IMR-90 (cell line): ENCODE results near the gene ANTXRL. TPM values are rescaled to one million over a fixed set of nuclear protein-coding genes. Genes with fewer than 3 reads are reported as not detected.

ENCODE experiments used
- ATAC-seq: fragments of 200-7000 bp; cut with Tn5 transposase; 2 replicates; pipeline ENCODE4 v1.9.1; 2020; ENCODE audit warnings: low read depth, mild to moderate bottlenecking, moderate library complexity
- BruUV-seq: library from RNA; stranded (reverse); fragments of 400-500 nt; replicated peaks from 2 replicates; lab custom pipeline; 2021; lab: Mats Ljungman, UMichigan
- CTCF ChIA-PET: fragments of 300-600 bp; formaldehyde crosslinking; extraction: SDS; loops from one replicate; lab custom pipeline; 2021; ENCODE audit warnings: antibody characterized with exemption; lab: Yijun Ruan, JAX
- POLR2A ChIA-PET: fragments of 300-600 bp; sonication (Branson Sonifier 250); formaldehyde crosslinking; loops from one replicate; lab custom pipeline; 2022; ENCODE audit warnings: antibody characterized with exemption; ENCODE audit not compliant: unreplicated experiment; lab: Charles Lee
- DNase-seq: peaks from one replicate; pipeline ENCODE4 v3.0.0; 2013
- H2AFZ ChIP-seq: replicated peaks from 2 replicates; pipeline ENCODE3; 2013; ENCODE audit warnings: low read length, mild to moderate bottlenecking; ENCODE audit not compliant: poor library complexity
- H2AK5ac ChIP-seq: 2 replicates; pipeline ENCODE4 v1.6.1; 2013; ENCODE audit warnings: low read depth, low read length, inconsistent platforms
- H2AK9ac ChIP-seq: replicated peaks from 2 replicates; pipeline ENCODE3; 2013; ENCODE audit warnings: mild to moderate bottlenecking, low read depth, low read length, moderate library complexity; ENCODE audit not compliant: poor library complexity
- H2BK120ac ChIP-seq: 2 replicates; pipeline ENCODE4 v1.6.1; 2013; ENCODE audit warnings: low read depth, low read length, inconsistent platforms
- H2BK15ac ChIP-seq: 3 replicates; pipeline ENCODE4 v1.6.1; 2013; ENCODE audit warnings: low read depth, low read length, inconsistent platforms
- H2BK20ac ChIP-seq: 2 replicates; pipeline ENCODE4 v1.6.1; 2013; ENCODE audit warnings: low read depth, mild to moderate bottlenecking, inconsistent platforms, low read length, moderate library complexity
- H2BK5ac ChIP-seq: 2 replicates; pipeline ENCODE4 v1.6.1; 2013; ENCODE audit warnings: mild to moderate bottlenecking, low read depth, low read length, inconsistent platforms; ENCODE audit not compliant: poor library complexity, severe bottlenecking
- H3K14ac ChIP-seq: replicated peaks from 2 replicates; pipeline ENCODE4 v1.6.1; 2013; ENCODE audit warnings: low read depth, low read length, inconsistent platforms
- H3K18ac ChIP-seq: 2 replicates; pipeline ENCODE4 v1.6.1; 2013; ENCODE audit warnings: low read depth, low read length, control low read depth
- H3K23ac ChIP-seq: 2 replicates; pipeline ENCODE4 v1.6.1; 2013; ENCODE audit warnings: low read depth, low read length, inconsistent platforms
- H3K27ac ChIP-seq: 2 replicates; pipeline ENCODE4 v1.5.1; 2013; ENCODE audit warnings: mild to moderate bottlenecking, control low read depth, low read length; ENCODE audit not compliant: insufficient read depth
- H3K27me3 ChIP-seq: 2 replicates; pipeline ENCODE4 v1.6.1; 2013; ENCODE audit warnings: low read length; ENCODE audit not compliant: control insufficient read depth, insufficient read depth
- H3K36me3 ChIP-seq: 2 replicates; pipeline ENCODE4 v1.6.1; 2013; ENCODE audit warnings: low read length, mixed read lengths; ENCODE audit not compliant: control insufficient read depth, insufficient read depth
- H3K4ac ChIP-seq: 2 replicates; pipeline ENCODE4 v1.6.1; 2013; ENCODE audit warnings: low read depth, low read length, inconsistent platforms
- H3K4me1 ChIP-seq: 2 replicates; pipeline ENCODE4 v1.6.1; 2013; ENCODE audit warnings: low read length, mixed read lengths; ENCODE audit not compliant: control insufficient read depth, insufficient read depth
- H3K4me2 ChIP-seq: 2 replicates; pipeline ENCODE4 v1.6.1; 2013; ENCODE audit warnings: low read depth, mild to moderate bottlenecking, control low read depth, low read length, moderate library complexity
- H3K4me3 ChIP-seq: 2 replicates; pipeline ENCODE4 v1.5.1; 2013; ENCODE audit warnings: low read depth, mild to moderate bottlenecking, control low read depth, low read length, moderate library complexity; ENCODE audit not compliant: insufficient read depth
- H3K56ac ChIP-seq: 2 replicates; pipeline ENCODE4 v1.6.1; 2013; ENCODE audit warnings: low read length, inconsistent platforms; ENCODE audit not compliant: insufficient read depth; ENCODE audit errors: extremely low read depth
- H3K79me1 ChIP-seq, 2 experiments: 2 replicates each; pipeline ENCODE4 v1.6.1; 2013; ENCODE audit warnings: low read length in 2 of 2, inconsistent platforms in 1 of 2, low read depth in 1 of 2
- H3K9ac ChIP-seq: 2 replicates; pipeline ENCODE4 v1.6.1; 2013; ENCODE audit warnings: low read depth, low read length, control low read depth
- H3K9me1 ChIP-seq: 2 replicates; pipeline ENCODE4 v1.6.1; 2013; ENCODE audit warnings: low read length, inconsistent platforms; ENCODE audit not compliant: insufficient read depth
- H3K9me3 ChIP-seq: 2 replicates; pipeline ENCODE4 v1.6.1; 2013; ENCODE audit warnings: low read length; ENCODE audit not compliant: control insufficient read depth, insufficient read depth
- H4K20me1 ChIP-seq: 2 replicates; pipeline ENCODE4 v1.6.1; 2013; ENCODE audit warnings: low read length, inconsistent platforms; ENCODE audit not compliant: insufficient read depth
- H4K5ac ChIP-seq: 2 replicates; pipeline ENCODE4 v1.6.1; 2013; ENCODE audit warnings: mild to moderate bottlenecking, low read depth, low read length, control low read depth
- H4K8ac ChIP-seq, 2 experiments: 2 replicates each; pipeline ENCODE4 v1.6.1; 2013; ENCODE audit warnings: low read depth in 2 of 2, low read length in 2 of 2, control low read depth in 1 of 2, inconsistent platforms in 1 of 2
- H4K91ac ChIP-seq: 2 replicates; pipeline ENCODE4 v1.6.1; 2013; ENCODE audit warnings: low read depth, low read length, inconsistent platforms; ENCODE audit not compliant: insufficient read depth
- ELK1 ChIP-seq: fragments of 150-350 bp; IDR thresholded peaks from 2 replicates; pipeline ENCODE4 v1.6.1; 2016; ENCODE audit warnings: low read depth, mild to moderate bottlenecking, low read length, moderate library complexity, borderline replicate concordance
- RAD21 ChIP-seq: IDR thresholded peaks from 2 replicates; pipeline ENCODE4 v1.6.1; 2012; ENCODE audit warnings: low read length, improper control_type of control experiment
- WGBS, 2 experiments: methylation state at CpG; one replicate each; pipeline versions ENCODE4 v1.1.5 to v1.1.7; 2013; ENCODE audit warnings: missing lambda C conversion rate in 2 of 2; ENCODE audit not compliant: insufficient read length in 1 of 2; ENCODE audit errors: extremely low coverage in 2 of 2; 5-methylcytosine and 5-hydroxymethylcytosine counted together
- dilution Hi-C: fragments of 300-500 bp; cut with HindIII; formaldehyde crosslinking; loops from one replicate; pipeline ENCODE4 v1.14.3; 2018; ENCODE audit warnings: low sequenced_read_pairs; ENCODE audit not compliant: unreplicated experiment
- in situ Hi-C: fragments of 300-500 bp; cut with MboI; formaldehyde crosslinking; loops from 3 replicates; pipeline ENCODE4 v1.14.3; 2019; ENCODE audit warnings: low sequenced_read_pairs, inconsistent platforms, mixed read lengths
- intact Hi-C: fragments of 100-400 bp; cut with micrococcal nuclease; formaldehyde crosslinking; loops from 2 replicates; pipeline ENCODE4 v1.10.0; 2022
- polyA plus RNA-seq, 3 experiments: library from polyadenylated mRNA; depleted of rRNA; stranded (reverse); fragments of >200 nt; gene quantifications; 2 replicates each; pipeline ENCODE4 v1.2.3, GENCODE V29; 2012; ENCODE audit warnings: low replicate concordance in 1 of 3
- total RNA-seq: library from RNA; depleted of rRNA; stranded (reverse); fragments of >200 nt; gene quantifications from 2 replicates; pipeline ENCODE4 v1.2.3, GENCODE V29; 2012

The ANTXRL gene
- total and polyA plus RNA-seq, 2 of the 4 experiments (the other 2 are of a cell fraction): not detected

GRCh38 chr10:46312953-46313352, 26.2 kb downstream of the ANTXRL start:
- H3K14ac ChIP-seq: peak overlapping the region; percentile 68
- WGBS, 2 experiments: 60% methylated on average over 1 of the region's 3 CpGs; no CpG with 5 or more reads in 1 of the 2 experiments
- H3K4me2 ChIP-seq: no peak overlapping the region
- H2BK15ac ChIP-seq: peak overlapping the region; percentile 93
- H3K27me3 ChIP-seq: no peaks in the 10 kb centered on the region; the same call in 1 of the 2 replicates
- no peak overlapping the region for H2BK5ac ChIP-seq
- H3K79me1 ChIP-seq: no peaks in the 10 kb centered on the region; a peak in 1 of 4 replicates
- peak overlapping the region; percentile 86 for H3K18ac ChIP-seq
- no peaks in the 10 kb centered on the region for H3K36me3 ChIP-seq
- in situ Hi-C loops (no loop called here), intact Hi-C loops (no loop called here), dilution Hi-C loops (no loop called here)
- peak overlapping the region; percentile 86 for H4K5ac ChIP-seq
- TF ChIP-seq ELK1 (no peak), RAD21 (no peak)
- peak overlapping the region; percentile 44 for H2AK9ac ChIP-seq
- H3K4me1 ChIP-seq: peaks cover 30% of the 10 kb centered on the region
- H3K9me3 ChIP-seq: no peaks in the 10 kb centered on the region
- ATAC-seq (no peak), DNase-seq (no peak)
- ChIA-PET CTCF (no interaction called here), POLR2A (no interaction called here)
- H4K8ac ChIP-seq: peak overlapping the region; percentile 37 to 69; a peak in 2 of 4 replicates
- peaks cover 21% of the 10 kb centered on the region for H3K9me1 ChIP-seq
- no peak overlapping the region for H3K27ac ChIP-seq
- H4K91ac ChIP-seq: peak overlapping the region; percentile 88
- H2BK20ac ChIP-seq: peak overlapping the region; percentile 84; the same call in 1 of the 2 replicates
- no TSS peak for BruUV-seq
- H3K9ac ChIP-seq: no peak overlapping the region
- no peak overlapping the region for H3K56ac ChIP-seq
- peak overlapping the region; percentile 84 for H3K4ac ChIP-seq
- H2AFZ ChIP-seq: peak overlapping the region; percentile 58
- H3K4me3 ChIP-seq: no peak overlapping the region
- peak overlapping the region; percentile 98 for H2AK5ac ChIP-seq
- no peak overlapping the region for H3K23ac ChIP-seq
- H4K20me1 ChIP-seq: no peaks in the 10 kb centered on the region
- H2BK120ac ChIP-seq: peak overlapping the region; percentile 86
